Measurements from ENCODE around the gene HSPB3. TPM values are rescaled to one million over a fixed set of nuclear protein-coding genes. Genes with fewer than 3 reads are reported as not detected.
A peak's percentile ranks its signal among the peaks of the same experiment; 100 is the strongest.

HSPB3 gene
- total and polyA plus RNA-seq, 2 of the 4 experiments (the other 2 are of a cell fraction) = 0.31 to 0.54 TPM

DNA sequence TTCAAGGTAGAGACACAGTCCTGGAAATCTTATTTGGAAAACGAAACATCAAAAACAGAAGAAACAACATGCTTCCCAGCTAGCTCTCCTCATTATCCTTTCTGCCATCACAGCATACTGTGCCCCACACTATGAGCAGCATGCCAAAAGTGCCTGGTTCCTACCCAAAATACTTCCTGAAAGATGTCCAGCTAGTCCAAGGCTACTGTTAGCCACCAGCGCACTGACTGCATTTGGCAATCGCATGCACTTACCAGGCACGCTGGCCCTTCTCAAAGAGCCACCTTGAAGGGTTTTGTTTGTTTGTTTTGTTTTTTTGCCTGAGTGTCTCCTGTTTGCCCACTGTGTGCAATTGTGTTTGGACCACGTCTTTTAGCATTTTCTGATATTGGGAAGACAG, 6.8 kb downstream of the HSPB3 start:
- Histone ChIP-seq H2AK9ac (replicated peaks; ENCODE audit: low read depth, low read length, poor library complexity) (no peak overlapping the region), H3K27me3 (ENCODE audit: control insufficient read depth, insufficient read depth, low read length) (no peaks in the 10 kb centered on the region)
- intact Hi-C loops (cut with micrococcal nuclease) = no loop called here

More for the DNA sequence above, 6.8 kb downstream of the HSPB3 start:
- 86% methylated on average over 1 of the region's 5 CpGs; no CpG with 5 or more reads in 1 of the 2 experiments for WGBS, 2 experiments (ENCODE audit: extremely low coverage in 2 of 2, insufficient read length in 1 of 2)
- no peak overlapping the region for H3K4ac ChIP-seq (ENCODE audit: low read depth, low read length)
- H3K9me1 ChIP-seq (ENCODE audit: insufficient read depth, low read length) = peaks cover 6% of the 10 kb centered on the region; the same call in 1 of the 2 replicates
- no peak overlapping the region for H3K14ac ChIP-seq (replicated peaks; ENCODE audit: low read depth, low read length)
- no peak overlapping the region for H4K5ac ChIP-seq (ENCODE audit: low read depth, low read length)
- H2AFZ ChIP-seq (replicated peaks; ENCODE audit: low read length, poor library complexity) = no peak overlapping the region
- H3K4me1 ChIP-seq (ENCODE audit: control insufficient read depth, insufficient read depth, low read length) = peaks cover 11% of the 10 kb centered on the region
- H3K27ac ChIP-seq (ENCODE audit: insufficient read depth, low read length) = no peak overlapping the region
- BruUV-seq (replicated peaks) = no TSS peak
- TF ChIP-seq SMC3 (IDR thresholded peaks at IDR 0.05; ENCODE audit: low read depth, low read length) (no peak), USF2 (IDR thresholded peaks at IDR 0.05; ENCODE audit: low read depth, low read length) (no peak), RFX5 (IDR thresholded peaks at IDR 0.05; ENCODE audit: low read depth, low read length) (no peak), NFE2L2 (IDR thresholded peaks at IDR 0.05; ENCODE audit: low read depth, low read length) (no peak), CTCF (conservative IDR thresholded peaks at IDR 0.05; ENCODE audit: low read depth, low read length) (no peak), CHD1 (IDR thresholded peaks at IDR 0.05; ENCODE audit: low read depth, low read length) (no peak), BHLHE40 (IDR thresholded peaks at IDR 0.05; ENCODE audit: low read depth, low read length) (no peak), MAZ (IDR thresholded peaks at IDR 0.05; ENCODE audit: borderline replicate concordance, low read depth, low read length) (no peak), CEBPB (IDR thresholded peaks at IDR 0.05; ENCODE audit: low read depth, low read length) (no peak), MXI1 (IDR thresholded peaks at IDR 0.05; ENCODE audit: borderline replicate concordance, low read depth, low read length) (no peak), POLR2A (IDR thresholded peaks at IDR 0.05; ENCODE audit: low read depth, low read length) (no peak), RCOR1 (IDR thresholded peaks at IDR 0.05; ENCODE audit: insufficient replicate concordance, low read length) (no peak), RAD21 (IDR thresholded peaks at IDR 0.05; ENCODE audit: low read length) (no peak), MAFK (IDR thresholded peaks at IDR 0.05; ENCODE audit: low read depth, low read length) (no peak), FOS (IDR thresholded peaks at IDR 0.05; ENCODE audit: low read depth, low read length) (no peak)
- TF ChIP-seq, protein P1, sequence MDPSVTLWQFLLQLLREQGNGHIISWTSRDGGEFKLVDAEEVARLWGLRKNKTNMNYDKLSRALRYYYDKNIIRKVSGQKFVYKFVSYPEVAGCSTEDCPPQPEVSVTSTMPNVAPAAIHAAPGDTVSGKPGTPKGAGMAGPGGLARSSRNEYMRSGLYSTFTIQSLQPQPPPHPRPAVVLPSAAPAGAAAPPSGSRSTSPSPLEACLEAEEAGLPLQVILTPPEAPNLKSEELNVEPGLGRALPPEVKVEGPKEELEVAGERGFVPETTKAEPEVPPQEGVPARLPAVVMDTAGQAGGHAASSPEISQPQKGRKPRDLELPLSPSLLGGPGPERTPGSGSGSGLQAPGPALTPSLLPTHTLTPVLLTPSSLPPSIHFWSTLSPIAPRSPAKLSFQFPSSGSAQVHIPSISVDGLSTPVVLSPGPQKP (IDR thresholded peaks at IDR 0.05; ENCODE audit: borderline replicate concordance, low read depth, low read length) = no peak
- H3K9me3 ChIP-seq (ENCODE audit: control insufficient read depth, insufficient read depth, low read length) = no peaks in the 10 kb centered on the region
- H3K18ac ChIP-seq (ENCODE audit: low read depth, low read length) = no peak overlapping the region
- H3K36me3 ChIP-seq (ENCODE audit: control insufficient read depth, insufficient read depth, low read length) = no peaks in the 10 kb centered on the region
- no peaks in the 10 kb centered on the region for H3K79me1 ChIP-seq (ENCODE audit: low read depth in 1 of 2, low read length in 2 of 2)
- H3K4me2 ChIP-seq (ENCODE audit: low read depth, low read length) = no peak overlapping the region
- ChIA-PET POLR2A (ENCODE audit: unreplicated experiment) (no interaction called here), CTCF (no interaction called here)
- no peak overlapping the region for H3K23ac ChIP-seq (ENCODE audit: low read depth, low read length)
- in situ Hi-C loops (cut with MboI; ENCODE audit: low sequenced_read_pairs) = no loop called here
- H4K20me1 ChIP-seq (ENCODE audit: insufficient read depth, low read length) = no peaks in the 10 kb centered on the region
- H2BK120ac ChIP-seq (ENCODE audit: low read depth, low read length) = no peak overlapping the region
- DNase-seq (no peak), ATAC-seq (ENCODE audit: low read depth) (no peak)
- no peak overlapping the region for H2BK15ac ChIP-seq (ENCODE audit: low read depth, low read length)
- H3K56ac ChIP-seq (ENCODE audit: extremely low read depth, insufficient read depth, low read length) = no peak overlapping the region
- H2BK20ac ChIP-seq (ENCODE audit: low read depth, low read length) = peak overlapping the region; percentile 42; the same call in 1 of the 2 replicates
- H4K8ac ChIP-seq (ENCODE audit: low read depth in 2 of 2, low read length in 2 of 2) = no peak overlapping the region
- H3K4me3 ChIP-seq (ENCODE audit: insufficient read depth, low read depth, low read length) = no peak overlapping the region
- no peak overlapping the region for H3K9ac ChIP-seq (ENCODE audit: low read depth, low read length)
- no peak overlapping the region for H2AK5ac ChIP-seq (ENCODE audit: low read depth, low read length)
- H2BK5ac ChIP-seq (ENCODE audit: low read depth, low read length, poor library complexity, severe bottlenecking) = no peak overlapping the region
- H4K91ac ChIP-seq (ENCODE audit: insufficient read depth, low read depth, low read length) = no peak overlapping the region
- dilution Hi-C loops (cut with HindIII; ENCODE audit: low sequenced_read_pairs, unreplicated experiment) = no loop called here
